Measurements from ENCODE around the gene LNPEP.

DNA sequence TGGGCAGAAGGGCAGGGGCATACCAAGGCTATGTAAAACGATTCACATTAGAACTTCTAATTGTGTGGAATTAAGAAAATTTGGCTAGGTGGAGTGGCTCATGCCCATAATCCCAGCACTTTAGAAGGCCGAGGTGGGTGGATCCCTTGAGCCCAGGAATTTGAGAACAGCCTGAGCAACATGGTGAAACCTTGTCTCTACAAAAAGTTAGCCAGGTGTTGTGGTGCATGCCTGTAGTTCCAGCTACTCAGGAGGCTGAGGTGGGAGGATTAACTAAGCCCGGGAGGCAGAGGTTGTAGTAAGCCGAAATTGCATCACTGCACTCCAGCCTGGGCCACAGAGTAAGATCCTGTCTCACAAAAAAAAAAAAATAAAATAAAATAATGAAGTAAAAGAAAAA is 141.4 kb downstream of the LNPEP start:
- TF ChIP-seq, protein P1, sequence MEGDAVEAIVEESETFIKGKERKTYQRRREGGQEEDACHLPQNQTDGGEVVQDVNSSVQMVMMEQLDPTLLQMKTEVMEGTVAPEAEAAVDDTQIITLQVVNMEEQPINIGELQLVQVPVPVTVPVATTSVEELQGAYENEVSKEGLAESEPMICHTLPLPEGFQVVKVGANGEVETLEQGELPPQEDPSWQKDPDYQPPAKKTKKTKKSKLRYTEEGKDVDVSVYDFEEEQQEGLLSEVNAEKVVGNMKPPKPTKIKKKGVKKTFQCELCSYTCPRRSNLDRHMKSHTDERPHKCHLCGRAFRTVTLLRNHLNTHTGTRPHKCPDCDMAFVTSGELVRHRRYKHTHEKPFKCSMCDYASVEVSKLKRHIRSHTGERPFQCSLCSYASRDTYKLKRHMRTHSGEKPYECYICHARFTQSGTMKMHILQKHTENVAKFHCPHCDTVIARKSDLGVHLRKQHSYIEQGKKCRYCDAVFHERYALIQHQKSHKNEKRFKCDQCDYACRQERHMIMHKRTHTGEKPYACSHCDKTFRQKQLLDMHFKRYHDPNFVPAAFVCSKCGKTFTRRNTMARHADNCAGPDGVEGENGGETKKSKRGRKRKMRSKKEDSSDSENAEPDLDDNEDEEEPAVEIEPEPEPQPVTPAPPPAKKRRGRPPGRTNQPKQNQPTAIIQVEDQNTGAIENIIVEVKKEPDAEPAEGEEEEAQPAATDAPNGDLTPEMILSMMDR (IDR thresholded peaks at IDR 0.05; ENCODE audit: insufficient read depth, low read depth, low read length), result no peak
- no peak for TF ChIP-seq EZH2 (IDR thresholded peaks at IDR 0.05; ENCODE audit: insufficient read depth, low read length)

All from astrocyte (in vitro differentiated cells and primary cell).